SK-N-SH treated with all-trans-retinoic acid at 6 μM for 48 hours (cell line): ENCODE measurements around the gene ARAP2.

Source experiments
- ATAC-seq: fragments of 200-7000 bp; cut with Tn5 transposase; 3 replicates; pipeline ENCODE4 v1.9.1; 2020; ENCODE audit warnings: mild to moderate bottlenecking, moderate library complexity
- ARNTL ChIP-seq: fragments of 450-650 bp; formaldehyde crosslinking; IDR thresholded peaks from 2 replicates; pipeline ENCODE4 v1.5.0; 2020; ENCODE audit warnings: low read depth, mild to moderate bottlenecking, moderate library complexity, borderline replicate concordance
- BACH2 ChIP-seq: fragments of 250-450 bp; sonication (Bioruptor Pico); IDR thresholded peaks from 2 replicates; pipeline ENCODE4 v1.9.0; 2021; ENCODE audit warnings: mild to moderate bottlenecking, borderline replicate concordance
- CSRNP3 ChIP-seq: fragments of 250-450 bp; sonication (Bioruptor Pico); IDR thresholded peaks from 2 replicates; pipeline ENCODE4 v1.5.1; 2021; ENCODE audit warnings: mild to moderate bottlenecking, moderate library complexity
- ESRRG ChIP-seq: fragments of 250-450 bp; sonication (Bioruptor Pico); IDR thresholded peaks from 2 replicates; pipeline ENCODE4 v1.6.1; 2021; ENCODE audit warnings: mild to moderate bottlenecking
- GLIS3 ChIP-seq: fragments of 250-450 bp; sonication (Bioruptor Pico); IDR thresholded peaks from 2 replicates; pipeline ENCODE4 v1.5.0; 2020; ENCODE audit warnings: mild to moderate bottlenecking, moderate library complexity
- ISL1 ChIP-seq: fragments of 250-450 bp; sonication (Bioruptor Pico); IDR thresholded peaks from 2 replicates; pipeline ENCODE4 v2.1.2; 2022; ENCODE audit warnings: mild to moderate bottlenecking, moderate library complexity
- OSR1 ChIP-seq: fragments of 250-450 bp; sonication (Bioruptor Pico); IDR thresholded peaks from 2 replicates; pipeline ENCODE4 v1.8.0; 2022; ENCODE audit warnings: moderate library complexity, mild to moderate bottlenecking, inconsistent platforms
- PPARA ChIP-seq: fragments of 250-450 bp; sonication (Bioruptor Pico); IDR thresholded peaks from 2 replicates; pipeline ENCODE4 v1.5.0; 2020; ENCODE audit warnings: mild to moderate bottlenecking, borderline replicate concordance
- RARB ChIP-seq: fragments of 250-450 bp; sonication (Bioruptor Pico); IDR thresholded peaks from 2 replicates; pipeline ENCODE4 v1.8.0; 2021; ENCODE audit warnings: mild to moderate bottlenecking, moderate library complexity
- SNAI2 ChIP-seq: fragments of 250-450 bp; sonication (Bioruptor Pico); IDR thresholded peaks from 2 replicates; pipeline ENCODE4 v1.5.0; 2020; ENCODE audit warnings: mild to moderate bottlenecking, moderate library complexity
- TOX ChIP-seq: fragments of 250-450 bp; sonication (Bioruptor Pico); IDR thresholded peaks from 2 replicates; pipeline ENCODE4 v1.8.0; 2021; ENCODE audit warnings: mild to moderate bottlenecking, moderate library complexity, borderline replicate concordance
- ZC3H10 ChIP-seq: fragments of 250-450 bp; sonication (Bioruptor Pico); IDR thresholded peaks from 2 replicates; pipeline ENCODE4 v1.5.1; 2021; ENCODE audit warnings: mild to moderate bottlenecking, moderate library complexity
- ZFP3 ChIP-seq: fragments of 250-450 bp; sonication (Bioruptor Pico); IDR thresholded peaks from 2 replicates; pipeline ENCODE4 v1.5.0; 2020; ENCODE audit warnings: mild to moderate bottlenecking, moderate library complexity
- ZFP30 ChIP-seq: fragments of 450-650 bp; formaldehyde crosslinking; IDR thresholded peaks from 2 replicates; pipeline ENCODE4 v1.5.0; 2022; ENCODE audit warnings: mild to moderate bottlenecking, moderate library complexity
- ZNF565 ChIP-seq: fragments of 450-650 bp; formaldehyde crosslinking; conservative IDR thresholded peaks from 2 replicates; pipeline ENCODE4 v1.5.0; 2020; ENCODE audit warnings: low read depth, mild to moderate bottlenecking, moderate library complexity
- ZNF8 ChIP-seq: fragments of 450-650 bp; formaldehyde crosslinking; IDR thresholded peaks from 2 replicates; pipeline ENCODE4 v1.5.0; 2020; ENCODE audit warnings: mild to moderate bottlenecking, moderate library complexity
- TF ChIP-seq, protein P1 (sequence below): fragments of 250-450 bp; sonication (Bioruptor Pico); IDR thresholded peaks from 2 replicates; pipeline ENCODE4 v1.5.1; 2020; ENCODE audit warnings: low read depth, mild to moderate bottlenecking, moderate library complexity
- TF ChIP-seq, protein P2 (sequence below): fragments of 250-450 bp; sonication (Bioruptor Pico); IDR thresholded peaks from 2 replicates; pipeline ENCODE4 v1.8.0; 2020; ENCODE audit warnings: mild to moderate bottlenecking, moderate library complexity, borderline replicate concordance
- TF ChIP-seq, protein P3 (sequence below): fragments of 250-450 bp; sonication (Bioruptor Pico); IDR thresholded peaks from 2 replicates; pipeline ENCODE4 v1.8.0; 2021; ENCODE audit warnings: low read depth, mild to moderate bottlenecking, moderate library complexity, borderline replicate concordance
- TF ChIP-seq, protein P4 (sequence below): fragments of 250-450 bp; sonication (Bioruptor Pico); IDR thresholded peaks from 2 replicates; pipeline ENCODE4 v1.5.0; 2020; ENCODE audit warnings: mild to moderate bottlenecking, moderate library complexity

Gene ARAP2

DNA sequence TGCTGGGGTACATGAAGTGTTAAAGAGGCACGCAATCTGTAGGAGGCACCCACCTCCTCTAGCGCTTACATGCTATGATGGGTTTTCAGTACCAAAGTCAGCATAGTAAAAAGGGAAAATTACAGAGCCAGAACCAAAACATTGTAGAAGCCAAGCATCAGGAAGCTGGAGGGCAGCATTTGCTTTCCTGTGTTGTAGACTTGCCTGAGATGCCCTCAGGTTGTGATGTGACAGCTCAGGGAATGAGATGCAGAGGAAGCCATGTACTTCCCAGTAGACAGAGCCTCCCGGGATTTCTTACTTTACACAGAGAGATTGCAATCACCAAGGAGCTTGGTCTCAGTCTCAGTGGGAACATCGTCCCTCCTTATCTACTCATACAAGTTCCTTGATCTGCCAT lies 161.5 kb downstream of the ARAP2 start:
- no peak for ATAC-seq
- no peak for TF ChIP-seq ZNF565
- TF ChIP-seq ZFP30 (CRISPR knock-in tag), result no peak
- TF ChIP-seq PPARA (CRISPR knock-in tag), result no peak
- TF ChIP-seq BACH2 (CRISPR knock-in tag), result no peak
- TF ChIP-seq SNAI2, result no peak
- TF ChIP-seq RARB, result no peak
- TF ChIP-seq, protein P1, sequence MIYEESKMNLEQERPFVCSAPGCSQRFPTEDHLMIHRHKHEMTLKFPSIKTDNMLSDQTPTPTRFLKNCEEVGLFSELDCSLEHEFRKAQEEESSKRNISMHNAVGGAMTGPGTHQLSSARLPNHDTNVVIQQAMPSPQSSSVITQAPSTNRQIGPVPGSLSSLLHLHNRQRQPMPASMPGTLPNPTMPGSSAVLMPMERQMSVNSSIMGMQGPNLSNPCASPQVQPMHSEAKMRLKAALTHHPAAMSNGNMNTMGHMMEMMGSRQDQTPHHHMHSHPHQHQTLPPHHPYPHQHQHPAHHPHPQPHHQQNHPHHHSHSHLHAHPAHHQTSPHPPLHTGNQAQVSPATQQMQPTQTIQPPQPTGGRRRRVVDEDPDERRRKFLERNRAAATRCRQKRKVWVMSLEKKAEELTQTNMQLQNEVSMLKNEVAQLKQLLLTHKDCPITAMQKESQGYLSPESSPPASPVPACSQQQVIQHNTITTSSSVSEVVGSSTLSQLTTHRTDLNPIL, result no peak

GRCh38 chr4:36081185-36081584 lies 163.1 kb downstream of the ARAP2 start:
- TF ChIP-seq ZFP30 (CRISPR knock-in tag), result no peak
- TF ChIP-seq GLIS3, result no peak
- no peak for TF ChIP-seq ZNF8 (CRISPR knock-in tag)
- TF ChIP-seq ARNTL (CRISPR knock-in tag), result no peak
- TF ChIP-seq ESRRG (CRISPR knock-in tag), result no peak
- TF ChIP-seq, protein P2, sequence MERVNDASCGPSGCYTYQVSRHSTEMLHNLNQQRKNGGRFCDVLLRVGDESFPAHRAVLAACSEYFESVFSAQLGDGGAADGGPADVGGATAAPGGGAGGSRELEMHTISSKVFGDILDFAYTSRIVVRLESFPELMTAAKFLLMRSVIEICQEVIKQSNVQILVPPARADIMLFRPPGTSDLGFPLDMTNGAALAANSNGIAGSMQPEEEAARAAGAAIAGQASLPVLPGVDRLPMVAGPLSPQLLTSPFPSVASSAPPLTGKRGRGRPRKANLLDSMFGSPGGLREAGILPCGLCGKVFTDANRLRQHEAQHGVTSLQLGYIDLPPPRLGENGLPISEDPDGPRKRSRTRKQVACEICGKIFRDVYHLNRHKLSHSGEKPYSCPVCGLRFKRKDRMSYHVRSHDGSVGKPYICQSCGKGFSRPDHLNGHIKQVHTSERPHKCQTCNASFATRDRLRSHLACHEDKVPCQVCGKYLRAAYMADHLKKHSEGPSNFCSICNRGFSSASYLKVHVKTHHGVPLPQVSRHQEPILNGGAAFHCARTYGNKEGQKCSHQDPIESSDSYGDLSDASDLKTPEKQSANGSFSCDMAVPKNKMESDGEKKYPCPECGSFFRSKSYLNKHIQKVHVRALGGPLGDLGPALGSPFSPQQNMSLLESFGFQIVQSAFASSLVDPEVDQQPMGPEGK (CRISPR knock-in tag), result no peak
- no peak for TF ChIP-seq BACH2 (CRISPR knock-in tag)
- TF ChIP-seq, protein P3, sequence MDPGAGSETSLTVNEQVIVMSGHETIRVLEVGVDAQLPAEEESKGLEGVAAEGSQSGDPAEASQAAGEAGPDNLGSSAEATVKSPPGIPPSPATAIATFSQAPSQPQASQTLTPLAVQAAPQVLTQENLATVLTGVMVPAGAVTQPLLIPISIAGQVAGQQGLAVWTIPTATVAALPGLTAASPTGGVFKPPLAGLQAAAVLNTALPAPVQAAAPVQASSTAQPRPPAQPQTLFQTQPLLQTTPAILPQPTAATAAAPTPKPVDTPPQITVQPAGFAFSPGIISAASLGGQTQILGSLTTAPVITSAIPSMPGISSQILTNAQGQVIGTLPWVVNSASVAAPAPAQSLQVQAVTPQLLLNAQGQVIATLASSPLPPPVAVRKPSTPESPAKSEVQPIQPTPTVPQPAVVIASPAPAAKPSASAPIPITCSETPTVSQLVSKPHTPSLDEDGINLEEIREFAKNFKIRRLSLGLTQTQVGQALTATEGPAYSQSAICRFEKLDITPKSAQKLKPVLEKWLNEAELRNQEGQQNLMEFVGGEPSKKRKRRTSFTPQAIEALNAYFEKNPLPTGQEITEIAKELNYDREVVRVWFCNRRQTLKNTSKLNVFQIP, result no peak
- ATAC-seq, result no peak

- ATAC-seq, result no peak
- no peak for TF ChIP-seq ARNTL (CRISPR knock-in tag)
- no peak for TF ChIP-seq OSR1 (CRISPR knock-in tag)
- TF ChIP-seq ZFP3 (CRISPR knock-in tag), result no peak
- TF ChIP-seq PPARA (CRISPR knock-in tag), result no peak
- no peak for TF ChIP-seq TOX (CRISPR knock-in tag)
- TF ChIP-seq, protein P4, sequence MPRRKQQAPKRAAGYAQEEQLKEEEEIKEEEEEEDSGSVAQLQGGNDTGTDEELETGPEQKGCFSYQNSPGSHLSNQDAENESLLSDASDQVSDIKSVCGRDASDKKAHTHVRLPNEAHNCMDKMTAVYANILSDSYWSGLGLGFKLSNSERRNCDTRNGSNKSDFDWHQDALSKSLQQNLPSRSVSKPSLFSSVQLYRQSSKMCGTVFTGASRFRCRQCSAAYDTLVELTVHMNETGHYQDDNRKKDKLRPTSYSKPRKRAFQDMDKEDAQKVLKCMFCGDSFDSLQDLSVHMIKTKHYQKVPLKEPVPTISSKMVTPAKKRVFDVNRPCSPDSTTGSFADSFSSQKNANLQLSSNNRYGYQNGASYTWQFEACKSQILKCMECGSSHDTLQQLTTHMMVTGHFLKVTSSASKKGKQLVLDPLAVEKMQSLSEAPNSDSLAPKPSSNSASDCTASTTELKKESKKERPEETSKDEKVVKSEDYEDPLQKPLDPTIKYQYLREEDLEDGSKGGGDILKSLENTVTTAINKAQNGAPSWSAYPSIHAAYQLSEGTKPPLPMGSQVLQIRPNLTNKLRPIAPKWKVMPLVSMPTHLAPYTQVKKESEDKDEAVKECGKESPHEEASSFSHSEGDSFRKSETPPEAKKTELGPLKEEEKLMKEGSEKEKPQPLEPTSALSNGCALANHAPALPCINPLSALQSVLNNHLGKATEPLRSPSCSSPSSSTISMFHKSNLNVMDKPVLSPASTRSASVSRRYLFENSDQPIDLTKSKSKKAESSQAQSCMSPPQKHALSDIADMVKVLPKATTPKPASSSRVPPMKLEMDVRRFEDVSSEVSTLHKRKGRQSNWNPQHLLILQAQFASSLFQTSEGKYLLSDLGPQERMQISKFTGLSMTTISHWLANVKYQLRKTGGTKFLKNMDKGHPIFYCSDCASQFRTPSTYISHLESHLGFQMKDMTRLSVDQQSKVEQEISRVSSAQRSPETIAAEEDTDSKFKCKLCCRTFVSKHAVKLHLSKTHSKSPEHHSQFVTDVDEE (CRISPR knock-in tag), result no peak
- TF ChIP-seq CSRNP3 (CRISPR knock-in tag), result no peak
- TF ChIP-seq, protein P1, result no peak
- TF ChIP-seq ZC3H10, result no peak
- no peak for TF ChIP-seq ESRRG (CRISPR knock-in tag)
- no peak for TF ChIP-seq ISL1
These were observed 164.6 kb downstream of the ARAP2 start for GRCh38 chr4:36079666-36080065.
